Esophagus squamous epithelium (tissue), 5 donors: ENCODE data around the gene PLCB1. TPM values are rescaled to one million over a fixed set of nuclear protein-coding genes. Genes with fewer than 3 reads are reported as not detected.

Experiments
- DNase-seq: peaks from one replicate; lab custom pipeline; 2025; lab: John Stamatoyannopoulos, UW
- H3K27ac ChIP-seq, 4 donors: fragments of 200-600 bp; sonication (generic); one replicate each; pipeline ENCODE4 v1.5.1; 2016 to 2019; ENCODE audit warnings: mild to moderate bottlenecking in 1 of 4
- H3K27me3 ChIP-seq, 4 donors: fragments of 200-600 bp; sonication (generic); 1 replicate in 3 of 4; 2 replicates in 1 of 4; pipeline versions ENCODE4 v1.5.1 to v1.6.0; 2017 to 2021; ENCODE audit warnings: antibody characterized with exemption in 1 of 4
- H3K36me3 ChIP-seq, 3 donors: fragments of 200-600 bp; sonication (generic); one replicate each; pipeline ENCODE4 v1.5.1; 2016 to 2019
- H3K4me1 ChIP-seq, 3 donors: fragments of 200-600 bp; sonication (generic); one replicate each; pipeline ENCODE4 v1.5.1; 2017 to 2019
- H3K4me3 ChIP-seq, 4 donors: fragments of 200-600 bp; sonication (generic); 1 replicate in 3 of 4; 2 replicates in 1 of 4; pipeline ENCODE4 v1.5.1; 2016 to 2019; ENCODE audit warnings: mild to moderate bottlenecking in 2 of 4, moderate library complexity in 1 of 4
- H3K9me3 ChIP-seq, 3 donors: fragments of 200-600 bp; sonication (generic); one replicate each; pipeline ENCODE4 v1.5.1; 2016 to 2019
- POLR2A ChIP-seq, 4 donors: fragments of 450-650 bp; IDR thresholded peaks; one replicate each; pipeline ENCODE4 v1.6.1; 2017; ENCODE audit warnings: antibody characterized with exemption in 4 of 4, mild to moderate bottlenecking in 4 of 4, moderate library complexity in 3 of 4
- WGBS, 2 donors: methylation state at CpG; one replicate each; pipeline ENCODE4 v1.1.5; 2018; 5-methylcytosine and 5-hydroxymethylcytosine counted together
- intact Hi-C: fragments of 100-400 bp; cut with DNase I; formaldehyde crosslinking; loops from one replicate; pipeline ENCODE4 v1.15.0; 2022
- total RNA-seq, 4 donors: library from RNA; depleted of rRNA; stranded (reverse); fragments of >200 nt; gene quantifications; one replicate each; pipeline ENCODE4 v1.1.0, GENCODE V29; 2016
- TF ChIP-seq, protein P1 (sequence below), 6 experiments: fragments of 450-650 bp in 4 of 6; fragments of 200-600 bp in 2 of 6; sonication (generic) in 2 of 6; IDR thresholded peaks; one replicate each; pipeline ENCODE4 v1.5.1; 2016 to 2019; ENCODE audit warnings: antibody characterized with exemption in 6 of 6, mild to moderate bottlenecking in 4 of 6, moderate library complexity in 4 of 6
- donor health status: DM: yes; HTN: yes; CAD: no.

PLCB1 gene
- total RNA-seq, 4 donors from 2014 or later: 1.9 to 20.4 (median 5.0) TPM

DNA sequence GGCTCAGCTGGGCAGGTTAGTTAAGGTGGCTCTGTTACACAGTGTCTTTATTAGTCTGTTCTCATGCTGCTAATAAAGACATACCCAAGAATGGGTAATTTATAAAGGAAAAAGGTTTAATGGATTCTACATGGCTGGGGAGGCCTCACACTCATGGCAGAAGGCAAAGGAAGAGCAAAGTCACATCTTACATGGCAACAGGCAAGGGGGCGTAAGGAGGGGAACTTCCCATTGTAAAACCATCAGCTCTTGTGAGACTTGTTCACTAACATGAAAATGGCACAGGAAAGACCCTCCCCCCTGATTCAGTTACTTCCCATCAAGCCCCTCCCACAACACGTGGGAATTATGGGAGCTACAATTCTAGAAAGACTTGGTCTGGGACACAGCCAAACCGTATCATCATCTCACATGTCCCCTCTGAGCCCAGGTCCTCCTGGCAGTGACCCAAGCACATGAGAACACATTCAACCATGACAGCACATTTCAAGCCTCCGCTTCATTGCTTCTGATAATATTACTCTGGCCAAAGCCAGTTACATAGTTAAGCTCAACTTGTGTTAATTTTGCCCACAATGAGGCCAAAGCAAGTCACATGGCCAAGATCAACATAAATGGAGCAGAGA lies 383.9 kb downstream of the PLCB1 start:
- Histone ChIP-seq H3K9me3 (no peaks in the 10 kb centered on the region), H3K27ac (no peak overlapping the region), H3K4me3 (no peak overlapping the region), H3K4me1 (no peaks in the 10 kb centered on the region), H3K36me3 (no peaks in the 10 kb centered on the region), H3K27me3 (no peaks in the 10 kb centered on the region)
- no peak for TF ChIP-seq POLR2A (IDR thresholded peaks at IDR 0.05)
- TF ChIP-seq, protein P1, sequence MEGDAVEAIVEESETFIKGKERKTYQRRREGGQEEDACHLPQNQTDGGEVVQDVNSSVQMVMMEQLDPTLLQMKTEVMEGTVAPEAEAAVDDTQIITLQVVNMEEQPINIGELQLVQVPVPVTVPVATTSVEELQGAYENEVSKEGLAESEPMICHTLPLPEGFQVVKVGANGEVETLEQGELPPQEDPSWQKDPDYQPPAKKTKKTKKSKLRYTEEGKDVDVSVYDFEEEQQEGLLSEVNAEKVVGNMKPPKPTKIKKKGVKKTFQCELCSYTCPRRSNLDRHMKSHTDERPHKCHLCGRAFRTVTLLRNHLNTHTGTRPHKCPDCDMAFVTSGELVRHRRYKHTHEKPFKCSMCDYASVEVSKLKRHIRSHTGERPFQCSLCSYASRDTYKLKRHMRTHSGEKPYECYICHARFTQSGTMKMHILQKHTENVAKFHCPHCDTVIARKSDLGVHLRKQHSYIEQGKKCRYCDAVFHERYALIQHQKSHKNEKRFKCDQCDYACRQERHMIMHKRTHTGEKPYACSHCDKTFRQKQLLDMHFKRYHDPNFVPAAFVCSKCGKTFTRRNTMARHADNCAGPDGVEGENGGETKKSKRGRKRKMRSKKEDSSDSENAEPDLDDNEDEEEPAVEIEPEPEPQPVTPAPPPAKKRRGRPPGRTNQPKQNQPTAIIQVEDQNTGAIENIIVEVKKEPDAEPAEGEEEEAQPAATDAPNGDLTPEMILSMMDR (IDR thresholded peaks at IDR 0.05): no peak
- intact Hi-C loops: no loop called here
- no peak for DNase-seq
- WGBS, 2 donors: 66 to 72% methylated on average over 4 of the region's 4 CpGs

DNA sequence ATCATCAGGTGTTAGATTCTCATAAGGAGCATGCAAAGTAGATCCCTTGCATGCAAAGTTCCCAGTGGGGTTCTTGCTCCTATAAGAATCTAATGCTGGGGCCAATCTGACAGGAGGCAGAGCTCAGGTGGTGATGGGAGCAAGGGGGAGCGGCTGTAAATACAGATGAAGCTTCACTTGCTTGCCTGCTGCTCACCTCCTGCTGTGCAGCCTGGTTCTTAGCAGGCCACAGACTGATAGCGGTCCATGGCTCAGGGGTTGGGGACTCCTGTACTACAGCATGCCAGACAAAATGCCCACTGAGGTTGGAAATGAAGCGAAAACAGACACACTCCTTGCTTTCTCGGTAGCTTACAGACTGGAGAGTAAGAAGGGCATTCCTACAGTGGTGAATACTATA lies 386.8 kb downstream of the PLCB1 start:
- Histone ChIP-seq H3K27me3 (no peaks in the 10 kb centered on the region), H3K4me1 (no peaks in the 10 kb centered on the region), H3K9me3 (no peaks in the 10 kb centered on the region), H3K4me3 (no peak overlapping the region), H3K27ac (no peak overlapping the region), H3K36me3 (no peaks in the 10 kb centered on the region)
- intact Hi-C loops: no loop called here
- WGBS, 2 donors: 67 to 72% methylated on average over 4 of the region's 4 CpGs
- no peak for TF ChIP-seq POLR2A (IDR thresholded peaks at IDR 0.05)
- TF ChIP-seq, protein P1 (IDR thresholded peaks at IDR 0.05): no peak
- DNase-seq: no peak

DNA sequence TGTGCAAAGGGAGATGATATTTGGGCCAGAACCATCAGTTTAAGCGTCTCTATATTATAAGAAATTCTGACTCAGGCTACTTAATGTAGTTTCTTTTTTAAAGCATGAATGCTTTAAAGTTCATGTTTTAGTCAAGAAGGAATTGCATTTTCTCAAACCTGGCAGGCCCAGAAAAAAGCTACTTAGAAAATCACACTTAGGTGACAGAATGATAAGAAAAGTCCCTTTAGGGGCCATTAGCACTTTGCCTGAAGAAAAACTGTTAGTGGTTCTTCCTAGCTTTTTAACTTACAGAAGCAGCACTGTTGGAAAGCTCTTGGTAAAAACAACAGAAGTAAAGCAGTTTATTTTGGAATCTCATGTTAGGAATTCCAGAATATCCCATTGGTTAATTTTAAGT lies 387.8 kb downstream of the PLCB1 start:
- H3K4me3 ChIP-seq: no peak overlapping the region
- no peaks in the 10 kb centered on the region for H3K27me3 ChIP-seq
- intact Hi-C loops: no loop called here
- no peak for DNase-seq
- TF ChIP-seq POLR2A (IDR thresholded peaks at IDR 0.05): no peak
- TF ChIP-seq, protein P1 (IDR thresholded peaks at IDR 0.05): no peak
- H3K36me3 ChIP-seq: no peaks in the 10 kb centered on the region
- no peaks in the 10 kb centered on the region for H3K9me3 ChIP-seq
- no peak overlapping the region for H3K27ac ChIP-seq
- H3K4me1 ChIP-seq: no peaks in the 10 kb centered on the region
- 85 to 94% methylated on average over 1 of the region's 1 CpG for WGBS, 2 donors

DNA sequence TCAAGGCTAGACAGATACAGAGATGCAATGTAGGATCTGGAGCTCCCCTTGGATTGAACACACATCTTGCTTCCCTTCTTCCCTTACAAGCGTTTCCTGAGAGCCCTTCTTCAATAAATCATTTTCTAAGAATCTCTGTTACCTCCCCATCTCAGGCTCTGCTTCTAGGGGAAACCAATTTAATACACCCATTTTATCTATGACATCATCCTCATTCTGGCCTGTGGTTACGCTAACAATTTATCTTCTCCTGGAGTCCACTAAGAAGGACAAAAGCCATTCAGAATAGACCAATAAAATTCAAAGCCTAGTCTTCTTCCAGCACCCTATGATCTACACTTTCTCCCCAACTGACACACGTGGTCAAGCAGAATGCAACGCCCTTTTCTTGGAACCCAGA lies 390.1 kb downstream of the PLCB1 start:
- DNase-seq: no peak
- Histone ChIP-seq H3K9me3 (no peaks in the 10 kb centered on the region), H3K36me3 (no peaks in the 10 kb centered on the region), H3K4me3 (no peak overlapping the region), H3K27ac (no peak overlapping the region), H3K4me1 (no peaks in the 10 kb centered on the region), H3K27me3 (no peaks in the 10 kb centered on the region)
- TF ChIP-seq, protein P1 (IDR thresholded peaks at IDR 0.05): no peak
- no peak for TF ChIP-seq POLR2A (IDR thresholded peaks at IDR 0.05)
- 71 to 81% methylated on average over 4 of the region's 4 CpGs for WGBS, 2 donors
- intact Hi-C loops: no loop called here

DNA sequence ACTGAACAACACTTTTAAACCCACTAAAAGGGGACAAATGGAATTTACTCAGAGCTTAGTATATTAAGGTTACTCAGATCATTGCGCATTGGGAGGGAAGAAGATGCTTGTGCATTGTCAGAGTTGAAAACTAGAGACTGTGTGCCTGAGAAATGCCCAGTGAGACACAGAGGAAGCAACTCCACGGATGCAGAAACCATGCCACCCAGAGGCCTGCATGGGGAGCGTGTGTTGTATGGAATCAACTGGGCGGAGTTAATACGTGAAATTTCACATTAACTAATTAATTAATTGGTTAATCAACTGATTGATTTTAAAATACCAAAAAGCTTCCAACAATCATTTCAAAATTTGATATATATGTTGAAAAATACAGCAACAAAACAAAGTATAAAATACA lies 391.6 kb downstream of the PLCB1 start:
- H3K27ac ChIP-seq: no peak overlapping the region
- no peak for DNase-seq
- no peaks in the 10 kb centered on the region for H3K36me3 ChIP-seq
- H3K4me1 ChIP-seq: no peaks in the 10 kb centered on the region
- no peaks in the 10 kb centered on the region for H3K27me3 ChIP-seq
- no peak overlapping the region for H3K4me3 ChIP-seq
- H3K9me3 ChIP-seq: no peaks in the 10 kb centered on the region
- intact Hi-C loops: no loop called here
- 67 to 68% methylated on average over 5 of the region's 5 CpGs for WGBS, 2 donors
- TF ChIP-seq, protein P1 (IDR thresholded peaks at IDR 0.05): no peak
- TF ChIP-seq POLR2A (IDR thresholded peaks at IDR 0.05): no peak
